HG03097 (cell line): Measurements from ENCODE around the gene GABRE.

Experiments
- ATAC-seq: cut with Tn5 transposase; IDR thresholded peaks from one replicate; pipeline ENCODE4 v1.9.1; 2021; ENCODE audit not compliant: unreplicated experiment, low FRiP score

The GABRE gene

DNA sequence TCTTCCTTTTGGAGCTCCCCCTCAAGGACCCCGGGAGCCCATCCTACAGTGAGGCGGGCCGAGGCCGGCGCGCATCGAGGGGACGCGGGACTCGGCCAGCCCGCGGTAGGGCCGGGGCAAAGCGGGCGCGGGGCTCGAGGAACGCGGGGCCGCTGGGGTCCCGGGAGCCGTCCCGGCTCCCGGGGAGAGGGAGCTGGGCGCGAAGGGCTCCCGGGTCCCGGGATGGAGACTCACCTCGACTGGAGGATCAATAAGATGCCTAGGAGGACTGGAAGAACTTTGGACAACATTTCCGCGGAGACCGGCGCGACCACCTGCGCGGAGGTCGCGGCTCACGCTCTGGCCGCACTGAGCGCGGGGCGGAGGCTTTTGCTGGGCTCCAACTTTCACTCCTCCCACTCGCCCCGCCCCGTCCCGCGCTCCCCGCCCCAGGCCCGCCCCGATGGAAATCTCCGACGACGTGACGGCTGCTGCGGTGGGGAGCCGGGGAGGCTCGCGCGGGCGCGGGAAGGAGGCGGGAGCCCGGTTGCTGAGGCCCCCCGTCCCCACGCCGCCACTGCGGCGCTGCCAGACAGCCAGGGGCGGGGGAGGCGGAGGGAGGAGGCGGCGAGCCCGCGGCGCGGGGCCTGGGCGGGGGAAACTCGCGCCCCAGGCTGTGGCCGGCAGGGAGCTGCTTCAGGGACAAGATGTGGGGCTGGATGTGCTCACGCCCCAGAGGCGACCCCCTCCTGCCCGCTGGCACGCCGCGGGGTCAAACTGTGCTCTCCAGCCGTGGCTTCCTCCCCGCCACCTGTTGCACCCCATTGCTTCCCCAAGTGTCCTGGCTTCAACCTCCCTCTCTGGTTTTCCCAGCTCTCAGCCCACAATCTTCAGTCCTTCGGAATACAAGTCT, at the start of gene GABRE:
TSS of gene GABRE (minus strand) at position 341 of the 892 bp plus-strand sequence. CDS start at position 290, 51 bp downstream.
- no peak for ATAC-seq

- no peak for ATAC-seq
Measured at GRCh38 chrX:152020888-152021287, 46.4 kb upstream of the GABRE start.

DNA sequence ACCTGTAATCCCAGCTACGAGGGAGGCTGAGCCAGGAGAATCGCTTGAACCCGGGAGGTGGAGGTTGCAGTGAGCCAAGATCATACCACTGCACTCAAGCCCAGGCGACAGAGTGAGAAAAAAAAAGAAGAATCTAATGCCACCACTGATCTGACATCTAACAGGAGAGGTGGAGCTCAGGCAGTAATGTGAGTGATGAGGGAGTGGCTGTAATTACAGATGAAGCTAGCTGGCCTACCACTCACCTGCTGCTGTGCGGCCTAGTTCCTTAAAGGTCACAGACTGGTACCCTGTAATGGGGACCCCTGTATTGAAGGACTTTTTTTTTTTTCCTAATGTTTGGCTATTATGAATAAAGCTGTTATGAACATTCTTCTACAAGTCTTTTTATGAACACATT, 25.3 kb upstream of the GABRE start:
- ATAC-seq: no peak

- no peak for ATAC-seq
Measured at GRCh38 chrX:151997539-151997938, 23.1 kb upstream of the GABRE start.

DNA sequence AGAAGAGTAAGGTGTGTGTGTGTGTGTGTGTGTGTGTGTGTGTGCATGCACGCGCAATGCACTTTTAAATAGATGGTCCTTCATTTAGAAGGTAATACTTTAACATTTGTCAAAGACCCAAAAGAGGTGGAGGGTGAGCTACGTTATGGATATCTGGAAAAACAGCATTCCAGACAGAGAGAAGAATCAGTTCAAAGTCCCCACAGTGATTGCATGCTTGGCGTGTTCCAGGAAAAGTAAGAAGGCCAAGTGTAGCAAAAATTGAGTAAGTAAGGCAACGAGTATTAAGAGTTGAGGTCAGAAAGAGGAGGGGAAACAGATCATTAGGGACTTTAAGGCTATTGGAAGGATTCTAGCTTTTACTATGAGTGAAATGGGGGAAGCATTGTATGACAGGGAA, 21.9 kb upstream of the GABRE start:
- no peak for ATAC-seq

DNA sequence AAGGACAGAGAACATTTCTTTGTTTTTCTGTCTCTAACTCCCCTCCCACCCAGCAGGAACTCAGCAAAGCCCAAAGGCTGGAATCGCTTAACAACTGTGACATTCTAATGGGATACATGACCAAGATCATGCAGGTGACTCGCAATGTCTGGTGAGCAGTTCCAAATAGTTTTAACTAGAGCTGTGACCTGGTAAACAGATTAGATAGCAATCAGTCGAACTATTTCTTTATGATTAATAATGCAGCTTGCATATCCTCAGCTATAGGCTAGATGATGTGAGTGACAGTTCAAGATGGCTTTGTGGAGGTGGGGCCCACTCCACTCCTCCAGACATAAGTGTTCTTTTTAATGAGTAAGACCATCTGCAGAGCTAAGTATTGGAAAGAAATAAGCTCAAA, 20.0 kb upstream of the GABRE start:
- ATAC-seq: no peak

DNA sequence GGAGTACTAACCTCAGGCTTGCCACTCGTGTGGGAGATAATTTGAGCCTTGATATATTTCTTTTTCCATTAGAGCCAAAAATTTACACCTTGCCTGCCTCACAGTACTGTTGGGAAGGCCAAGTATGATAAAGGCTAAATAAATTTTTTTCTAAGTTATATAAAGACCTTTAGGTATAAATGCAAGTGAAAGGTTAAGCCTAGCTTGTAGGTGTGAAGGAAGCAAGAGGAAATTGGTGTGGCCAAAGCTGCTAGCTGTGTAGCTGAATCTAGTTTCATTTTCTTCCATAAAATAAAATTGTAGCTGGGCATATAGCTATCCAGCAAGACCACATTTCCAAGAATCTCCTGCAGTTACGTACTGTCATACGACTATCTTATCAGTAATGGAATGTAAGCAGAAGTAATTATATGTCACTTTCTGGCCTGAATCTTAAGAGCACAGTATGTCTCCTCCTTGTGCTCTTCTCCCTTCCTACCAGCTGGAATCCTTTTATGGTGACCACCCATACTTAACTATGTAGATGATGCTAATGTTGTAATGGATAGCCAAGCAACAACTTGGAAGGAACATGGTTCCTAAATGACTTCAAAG, 14.3 kb upstream of the GABRE start:
- no peak for ATAC-seq

GRCh38 chrX:151987108-151987507, 12.6 kb upstream of the GABRE start:
- no peak for ATAC-seq

DNA sequence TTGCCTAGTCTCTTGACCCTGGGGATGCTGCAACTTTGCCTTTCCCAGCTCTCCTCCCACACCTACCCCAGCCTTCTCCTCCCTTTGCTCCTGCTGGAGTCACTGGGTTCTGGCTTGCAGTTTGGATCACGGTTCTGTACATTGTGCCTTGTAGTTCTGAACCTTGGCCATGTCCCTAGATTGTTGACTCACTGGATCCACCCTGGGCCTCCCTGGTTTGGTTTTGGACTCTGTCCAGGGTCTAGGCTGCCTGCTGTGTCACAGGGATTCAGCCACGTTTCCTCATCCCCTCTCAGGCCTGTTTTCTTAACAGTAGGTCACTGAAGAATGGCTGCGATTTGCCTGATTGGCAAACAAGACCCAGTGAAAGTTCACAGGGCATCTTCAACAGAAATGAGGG, 11.5 kb upstream of the GABRE start:
- ATAC-seq: no peak

GRCh38 chrX:151985531-151985930, 11.1 kb upstream of the GABRE start:
- ATAC-seq: no peak

DNA sequence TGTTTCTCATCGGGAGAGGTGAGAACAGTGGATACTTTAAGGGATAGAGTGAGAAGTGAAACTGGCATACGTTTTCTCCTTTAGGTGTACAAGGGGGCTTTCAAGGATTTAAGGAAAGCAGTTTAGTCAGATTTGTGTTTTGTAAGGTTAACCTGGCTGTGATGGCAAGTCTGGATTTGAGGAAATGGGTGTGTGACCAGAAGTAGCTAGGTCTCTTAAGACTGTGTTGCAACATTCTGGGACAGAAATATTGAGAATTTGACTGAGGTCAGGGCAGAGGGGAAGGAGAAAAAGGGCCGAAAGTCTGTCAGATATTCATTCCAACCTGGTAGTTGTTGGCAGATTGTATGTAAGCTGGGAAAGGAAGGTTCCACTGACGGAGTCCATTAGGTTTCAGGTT, 10.4 kb upstream of the GABRE start:
- no peak for ATAC-seq

- ATAC-seq: no peak
Measured at GRCh38 chrX:151984328-151984727, 9.9 kb upstream of the GABRE start.

DNA sequence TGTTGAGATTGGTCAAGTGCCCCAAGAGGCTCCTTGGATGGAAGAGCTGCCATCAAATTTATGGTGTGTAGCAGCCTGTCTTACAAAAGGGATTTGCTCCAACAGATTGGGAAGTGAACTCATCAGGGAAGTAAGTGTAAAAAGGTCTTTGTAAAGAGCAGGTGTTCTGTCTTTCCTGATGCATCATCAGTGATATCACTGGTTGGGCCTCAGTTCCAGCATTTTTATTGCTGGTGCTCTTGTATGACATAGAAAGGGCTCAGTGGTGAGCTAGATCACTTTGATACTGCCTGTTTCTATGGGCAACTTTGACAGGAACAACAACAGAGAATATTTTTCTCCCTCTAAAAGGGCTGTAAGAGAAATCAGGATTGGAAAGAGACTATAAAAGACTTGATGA, 8.7 kb upstream of the GABRE start:
- no peak for ATAC-seq

GRCh38 chrX:151982222-151982621, 7.7 kb upstream of the GABRE start:
- no peak for ATAC-seq

DNA sequence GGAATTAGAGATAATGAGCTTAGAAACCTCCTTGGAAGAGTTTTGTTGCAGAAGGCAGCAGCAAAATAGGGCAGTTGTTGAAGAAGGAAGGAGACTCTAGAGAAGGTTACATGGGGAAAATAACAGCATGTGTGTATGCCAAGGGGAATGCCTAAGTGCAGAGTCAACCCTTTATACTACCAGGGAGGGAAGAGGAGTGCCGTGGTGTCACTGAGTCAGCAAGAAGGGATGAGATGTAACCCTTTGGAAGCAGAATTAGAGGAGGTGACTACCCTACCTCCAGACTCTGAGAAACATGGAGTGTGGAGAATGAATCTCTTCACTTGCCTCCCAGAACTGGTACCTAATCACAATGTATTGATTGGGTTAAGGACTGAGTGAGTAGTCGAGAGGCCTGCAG, 6.7 kb upstream of the GABRE start:
- ATAC-seq: no peak

DNA sequence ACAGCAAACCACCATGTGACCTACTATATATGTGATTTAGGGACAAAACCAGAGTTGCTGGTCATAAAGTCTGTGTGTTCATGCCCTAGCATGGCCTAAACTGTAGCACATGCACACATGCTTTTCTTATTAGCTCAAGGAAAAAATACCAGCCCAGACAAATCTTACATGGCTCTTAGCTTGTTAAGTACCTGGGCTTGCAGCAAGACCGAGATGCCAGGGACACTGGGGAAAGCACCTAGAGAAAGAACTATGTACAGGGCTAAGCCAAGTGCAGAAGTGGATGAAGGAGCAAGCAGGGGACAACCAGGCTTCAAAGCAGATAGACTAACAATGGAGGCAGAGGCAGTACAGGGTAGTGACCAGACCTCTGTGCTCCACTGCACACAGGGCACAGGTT, 3.4 kb upstream of the GABRE start:
- ATAC-seq: no peak

DNA sequence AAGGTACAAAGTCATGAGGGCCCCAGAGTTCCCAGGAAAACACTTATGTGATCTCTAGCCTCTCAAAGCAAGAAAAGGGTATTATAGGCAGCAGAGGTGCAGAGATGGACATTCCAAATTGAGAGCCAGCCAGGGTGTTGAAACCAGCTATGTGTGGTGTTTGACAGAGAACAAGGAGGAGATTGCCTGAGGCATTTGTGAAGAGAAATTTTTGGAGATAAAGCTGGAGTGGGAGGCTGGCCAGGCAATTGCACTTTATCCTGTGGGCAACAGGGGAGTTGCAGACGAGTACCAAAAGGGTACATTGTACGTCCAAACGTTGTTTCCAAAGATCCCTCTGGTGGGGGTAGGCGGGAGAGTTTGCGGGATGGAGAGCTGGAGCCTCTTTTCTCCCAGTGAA, 2.5 kb upstream of the GABRE start:
- ATAC-seq: no peak

GRCh38 chrX:151975736-151976275, 1.3 kb upstream of the GABRE start:
- no peak for ATAC-seq

GRCh38 chrX:151975228-151975593, 735 bp upstream of the GABRE start:
- ATAC-seq: no peak

DNA sequence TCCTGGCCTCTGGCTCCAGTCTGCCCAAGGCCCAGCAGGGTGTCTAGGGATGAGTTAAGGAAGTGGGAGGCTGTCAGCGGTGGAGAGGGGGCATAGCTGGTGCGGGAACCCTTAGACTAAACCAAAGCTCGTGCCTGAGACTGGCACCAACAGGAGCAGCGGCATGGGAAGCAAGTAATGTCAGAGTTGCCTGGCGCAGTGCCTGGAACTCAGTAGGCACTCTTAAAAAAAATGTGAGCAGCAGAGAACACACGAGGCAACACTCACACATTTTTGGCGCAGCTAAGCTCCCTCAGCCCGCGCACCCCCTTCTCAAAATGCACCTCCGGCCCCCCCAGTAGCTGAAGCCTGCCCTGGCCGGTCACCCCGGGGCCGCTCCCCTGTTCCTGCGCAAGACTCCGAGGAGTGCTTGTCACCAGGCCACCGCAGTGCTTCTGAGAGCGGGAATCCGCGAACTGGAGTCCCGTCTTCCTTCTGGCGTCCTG, 583 bp downstream of the GABRE start:
- no peak for ATAC-seq

DNA sequence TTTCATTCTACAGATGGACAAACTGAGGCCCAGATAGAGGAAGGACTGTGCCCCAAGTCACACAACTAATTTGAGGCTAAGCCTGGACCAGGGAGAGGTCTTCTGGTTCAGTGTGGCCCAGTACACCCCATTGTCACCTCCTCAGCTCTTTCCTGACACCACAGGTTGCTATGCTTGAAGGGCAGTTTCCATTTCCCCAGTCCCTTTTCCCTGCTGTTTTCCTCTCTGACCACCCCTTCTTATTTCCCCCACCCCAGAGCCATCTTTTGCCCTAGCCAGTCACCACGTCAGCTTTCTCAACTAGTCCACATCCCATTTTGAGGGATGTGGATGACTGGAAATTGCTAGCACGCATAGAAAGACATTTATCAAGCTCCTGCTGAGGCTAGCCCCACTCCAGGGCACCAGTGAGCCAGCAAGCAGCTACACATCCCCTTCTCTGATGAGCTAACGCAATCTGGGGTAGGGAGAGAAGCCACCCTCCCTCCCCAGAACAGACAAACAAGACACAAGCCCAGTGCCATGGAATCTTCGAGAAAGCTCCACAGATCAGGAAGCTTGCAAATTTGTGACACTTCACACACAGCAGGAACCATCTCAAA, 1.3 kb downstream of the GABRE start:
- ATAC-seq: no peak
